NCI-H748 (cell line): Measurements from ENCODE around the gene UBA5.

Experiments used
- DNase-seq: peaks from one replicate; lab custom pipeline; 2025; ENCODE audit not compliant: unreplicated experiment; lab: John Stamatoyannopoulos, UW

UBA5 gene

DNA sequence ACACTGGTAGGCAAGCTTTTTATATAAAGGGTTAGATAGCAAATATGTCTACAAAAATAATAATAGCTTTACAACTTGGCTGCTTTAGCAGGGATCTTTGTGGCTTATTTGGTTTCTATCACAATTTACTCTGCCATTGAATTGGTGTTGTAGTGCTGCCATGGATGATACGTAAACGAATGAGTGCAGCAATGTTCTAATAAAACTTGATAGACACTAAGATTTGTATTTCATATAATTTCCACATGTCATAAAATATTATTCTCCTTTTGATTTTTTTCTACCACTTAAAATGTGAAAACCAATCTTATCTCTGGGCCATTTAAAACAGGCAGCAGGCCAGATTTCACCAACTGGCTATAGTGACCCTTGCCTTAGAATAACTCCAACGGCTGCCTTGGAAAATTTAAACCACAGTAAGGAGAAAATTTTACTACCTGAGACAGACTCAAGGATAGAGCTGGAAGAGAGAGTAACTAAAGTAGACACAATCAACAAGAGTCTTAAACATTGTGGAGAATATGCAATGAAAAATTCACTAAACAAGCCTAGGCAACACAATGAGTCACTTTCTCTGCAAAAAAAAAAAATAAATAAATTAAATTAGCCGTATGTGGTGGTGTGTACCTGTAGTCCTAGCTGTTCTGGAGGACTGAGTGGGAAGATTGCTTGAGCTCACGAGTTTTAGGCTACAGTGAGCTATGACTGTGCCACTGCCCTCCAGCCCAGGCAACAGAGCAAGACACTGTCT lies 54.0 kb downstream of the UBA5 start:
- DNase-seq: no peak

DNA sequence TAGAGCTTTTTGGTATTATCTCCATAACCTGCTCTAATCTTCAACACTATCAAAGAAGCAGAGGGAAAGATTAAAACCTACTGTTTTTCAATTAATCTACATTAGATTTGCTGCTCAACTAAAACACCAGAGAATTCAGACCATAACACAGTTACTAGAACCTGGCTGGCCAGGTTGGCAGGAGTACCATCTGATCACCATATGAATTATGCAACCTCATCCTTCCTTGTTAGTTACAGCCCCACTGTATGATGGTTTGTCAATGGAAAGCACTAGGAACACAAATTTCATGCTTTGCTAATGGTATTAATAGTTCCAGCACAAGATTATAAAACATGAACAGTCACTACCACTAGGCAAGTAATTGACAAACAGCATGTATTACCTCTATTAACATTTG lies 56.2 kb downstream of the UBA5 start:
- DNase-seq: no peak

DNA sequence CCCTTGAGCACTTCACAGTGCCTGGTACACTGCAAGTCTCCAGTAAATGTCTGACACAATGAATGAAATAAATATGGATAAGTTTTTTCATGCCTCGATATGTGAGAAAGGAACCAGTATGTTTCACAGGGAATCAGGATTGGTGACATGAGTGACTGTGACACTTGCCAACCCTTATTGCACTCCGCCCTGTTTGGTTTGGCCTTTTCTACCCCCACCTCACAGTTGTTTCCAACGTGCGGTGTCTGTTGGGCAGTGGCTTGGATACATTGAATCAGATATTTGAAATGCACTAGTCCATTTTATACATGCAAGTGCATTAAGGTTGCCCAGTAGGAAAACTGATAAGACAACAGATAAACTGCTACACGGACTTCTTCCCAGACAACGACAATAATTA lies 60.1 kb downstream of the UBA5 start:
- no peak for DNase-seq

DNA sequence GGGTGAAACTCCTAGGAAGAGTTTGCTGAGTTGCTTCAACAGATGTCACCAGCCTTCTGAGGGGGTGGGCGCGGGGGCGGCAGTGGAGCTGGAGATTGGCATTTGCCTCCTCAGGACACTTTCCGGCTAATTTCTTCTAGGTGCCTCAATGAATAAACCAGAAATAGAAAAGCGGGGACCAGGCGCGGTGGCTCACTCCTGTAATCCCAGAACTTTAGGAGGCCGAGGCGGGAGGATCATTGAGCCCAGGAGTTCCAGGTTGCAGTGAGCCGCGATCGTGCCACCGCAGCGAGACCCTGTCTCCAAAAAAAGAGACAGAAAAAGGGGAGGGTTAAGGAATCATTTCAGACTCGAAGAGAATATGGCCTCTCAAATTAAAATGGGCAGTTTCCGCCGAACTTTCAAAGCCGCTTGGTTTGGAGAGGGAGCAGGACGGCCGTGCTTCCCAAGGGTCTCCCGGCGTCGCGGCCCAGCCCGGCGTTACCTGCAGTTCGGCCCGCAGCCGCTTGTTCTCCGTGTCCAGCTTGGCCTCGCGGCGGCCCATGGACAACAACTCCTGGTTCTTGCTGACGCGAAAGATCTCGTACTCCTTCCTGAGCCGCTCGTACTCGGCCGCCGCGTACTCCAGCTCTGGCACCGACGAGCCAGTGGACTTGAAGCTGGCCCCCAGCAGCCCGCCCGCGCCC lies 61.5 kb downstream of the UBA5 start:
- DNase-seq: peak; percentile 80

DNA sequence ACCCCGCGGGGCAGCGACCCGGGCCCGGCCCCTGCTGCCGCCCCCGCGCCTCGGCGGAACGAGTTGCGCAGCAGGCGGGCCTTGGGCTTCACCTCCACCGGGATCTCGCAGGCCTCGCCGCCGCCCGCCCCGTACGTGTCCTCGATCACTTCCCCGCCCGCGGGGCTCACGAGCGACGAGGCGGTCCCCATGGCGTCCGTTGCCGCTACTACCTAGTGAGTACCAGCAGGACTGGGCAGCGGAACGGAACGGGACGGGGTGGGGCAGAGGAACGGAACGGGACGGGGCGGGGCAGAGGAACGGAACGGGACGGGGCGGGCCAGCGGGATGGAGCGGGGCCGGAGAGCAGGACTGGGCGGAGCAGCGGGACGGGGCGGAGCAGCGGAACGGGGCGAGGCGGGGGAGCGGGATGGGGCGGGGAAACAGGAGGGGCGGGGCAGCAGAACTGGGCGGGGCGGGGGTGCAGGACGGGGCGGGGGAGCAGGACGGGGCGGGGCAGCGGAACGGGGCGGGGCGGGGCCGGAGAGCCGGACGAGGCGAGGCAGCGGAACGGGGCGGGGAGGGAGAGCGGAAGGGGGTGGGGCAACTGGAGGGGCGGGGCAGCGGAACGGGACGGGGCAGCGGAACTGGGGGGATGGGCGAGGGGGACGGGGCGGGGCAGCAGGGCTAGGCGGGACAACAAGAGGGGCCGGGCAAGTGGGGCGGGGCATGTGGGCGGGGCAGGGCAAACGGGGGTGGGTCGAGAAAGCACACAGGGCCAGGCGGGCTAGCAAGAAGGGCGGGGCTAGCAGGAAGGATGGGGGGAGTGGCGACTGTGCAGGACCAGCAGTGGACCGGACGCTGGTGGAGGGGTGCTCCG lies 62.3 kb downstream of the UBA5 start, which contains the start of gene NPHP3:
TSS of gene NPHP3 (minus strand) at position 245 of the 859 bp plus-strand sequence. CDS start at position 191, 54 bp downstream.
- DNase-seq: peak; percentile 85

- no peak for DNase-seq
Measured at GRCh38 chr3:132723024-132723950, 63.2 kb downstream of the UBA5 start.

GRCh38 chr3:132726341-132726823 lies 66.3 kb downstream of the UBA5 start:
- DNase-seq: peak; percentile 38
